HG02885 (cell line): ENCODE data around the gene RNF169.
"Not testable (repeated sequence)": the region's sequence is repeated elsewhere in the genome, so short reads cannot be mapped to it uniquely, and the experiment has no call there.

Experiments
- ATAC-seq: cut with Tn5 transposase; IDR thresholded peaks from one replicate; pipeline ENCODE4 v1.9.1; 2021; ENCODE audit warnings: mild to moderate bottlenecking; ENCODE audit not compliant: unreplicated experiment, poor library complexity

RNF169 gene

GRCh38 chr11:74725701-74726100, 22.9 kb upstream of the RNF169 start:
- ATAC-seq: no peak

- ATAC-seq: peak; percentile 85
Measured at GRCh38 chr11:74726547-74727182, 22.0 kb upstream of the RNF169 start.

GRCh38 chr11:74729397-74729796, 19.3 kb upstream of the RNF169 start:
- ATAC-seq: no peak

- no peak for ATAC-seq
Measured at GRCh38 chr11:74730571-74731260, 17.9 kb upstream of the RNF169 start.

GRCh38 chr11:74731301-74732094, 17.2 kb upstream of the RNF169 start, which contains the start of gene CHRDL2:
CHRDL2 (minus strand) TSS chr11:74731426; CDS start chr11:74730888, 538 bp downstream.
- no peak for ATAC-seq

GRCh38 chr11:74734559-74734925, 14.1 kb upstream of the RNF169 start:
- ATAC-seq: no peak

- ATAC-seq: no peak
Measured at GRCh38 chr11:74735365-74735928, 13.2 kb upstream of the RNF169 start.

GRCh38 chr11:74736031-74736430, 12.6 kb upstream of the RNF169 start:
- no peak for ATAC-seq

GRCh38 chr11:74739546-74740270, 8.9 kb upstream of the RNF169 start:
- ATAC-seq: peak; percentile 47

- no peak for ATAC-seq
Measured at GRCh38 chr11:74742070-74742469, 6.6 kb upstream of the RNF169 start.

- no peak for ATAC-seq
Measured at GRCh38 chr11:74743640-74744039, 5.0 kb upstream of the RNF169 start.

- no peak for ATAC-seq
Measured at GRCh38 chr11:74744277-74744676, 4.4 kb upstream of the RNF169 start.

GRCh38 chr11:74746868-74747267, 1.8 kb upstream of the RNF169 start:
- ATAC-seq: no peak

- ATAC-seq: peak; percentile 61
Measured at GRCh38 chr11:74749127-74749964, 697 bp downstream of the RNF169 start.

- ATAC-seq: no peak
Measured at GRCh38 chr11:74749965-74750296, 1.3 kb downstream of the RNF169 start.

- not testable (repeated sequence) for ATAC-seq
Measured at GRCh38 chr11:74750598-74750997, 1.9 kb downstream of the RNF169 start.

- ATAC-seq: no peak
Measured at GRCh38 chr11:74751303-74751702, 2.7 kb downstream of the RNF169 start.

GRCh38 chr11:74754507-74755252, 6.0 kb downstream of the RNF169 start:
- no peak for ATAC-seq
